Measurements from ENCODE around the gene B4GALNT2. TPM values are rescaled to one million over a fixed set of nuclear protein-coding genes. Genes with fewer than 3 reads are reported as not detected.
"Not testable (repeated sequence)": the region's sequence is repeated elsewhere in the genome, so short reads cannot be mapped to it uniquely, and the experiment has no call there.

The B4GALNT2 gene
- total RNA-seq, 2 donors from 2014 or later = 0.03 TPM; not detected in 1

- intact Hi-C loops (cut with DNase I) = no loop called here
- no peak for ATAC-seq
- no peak for DNase-seq
Measured at GRCh38 chr17:49170216-49170615, 37.6 kb downstream of the B4GALNT2 start.

GRCh38 chr17:49170711-49171110 is 38.1 kb downstream of the B4GALNT2 start:
- intact Hi-C loops (cut with DNase I); ATAC-seq; DNase-seq: not testable (repeated sequence)

- intact Hi-C loops (cut with DNase I); DNase-seq; ATAC-seq: not testable (repeated sequence)
Measured at GRCh38 chr17:49175978-49176377, 43.4 kb downstream of the B4GALNT2 start.

- ATAC-seq = peak; percentile 30 to 63
- intact Hi-C loops (cut with DNase I) = loop anchor here in 1 of 2 donors (10.0 kb wide), 1 partner anchor 114 kb away; no protein-coding TSS in a partner anchor
Measured at GRCh38 chr17:49180303-49180702, 47.7 kb downstream of the B4GALNT2 start.

GRCh38 chr17:49180998-49181635 is 48.5 kb downstream of the B4GALNT2 start:
- DNase-seq (no peak), ATAC-seq (no peak)
- intact Hi-C loops (cut with DNase I) = loop anchor here in 1 of 2 donors (10.0 kb wide), 1 partner anchor 114 kb away; no protein-coding TSS in a partner anchor

More at GRCh38 chr17:49180303-49180702, 47.7 kb downstream of the B4GALNT2 start:
- peak; percentile 68 for DNase-seq

- DNase-seq (no peak), ATAC-seq (no peak)
- intact Hi-C loops (cut with DNase I) = loop anchor here in 1 of 2 donors (10.0 kb wide), 1 partner anchor 111 kb away; no protein-coding TSS in a partner anchor
Measured at GRCh38 chr17:49183341-49183740, 50.8 kb downstream of the B4GALNT2 start.

- intact Hi-C loops (cut with DNase I) = loop anchor here in 1 of 2 donors (10.0 kb wide), 1 partner anchor 111 kb away; no protein-coding TSS in a partner anchor
- ATAC-seq (no peak), DNase-seq (no peak)
Measured at GRCh38 chr17:49183801-49184200, 51.2 kb downstream of the B4GALNT2 start.

GRCh38 chr17:49184522-49184921 is 52.0 kb downstream of the B4GALNT2 start:
- not testable (repeated sequence) for DNase-seq, ATAC-seq
- intact Hi-C loops (cut with DNase I) = loop anchor here in 1 of 2 donors (10.0 kb wide), 1 partner anchor 110 kb away; no protein-coding TSS in a partner anchor

- not testable (repeated sequence) for ATAC-seq, DNase-seq
- intact Hi-C loops (cut with DNase I) = loop anchor here (5.0 to 10.0 kb wide), 2 partner anchors 42 to 109 kb away; no protein-coding TSS in a partner anchor
Measured at GRCh38 chr17:49185381-49185780, 52.8 kb downstream of the B4GALNT2 start.

GRCh38 chr17:49187301-49187700 is 54.7 kb downstream of the B4GALNT2 start:
- ATAC-seq (no peak), DNase-seq (no peak)
- intact Hi-C loops (cut with DNase I) = loop anchor here (5.0 to 10.0 kb wide), 2 partner anchors 40 to 108 kb away; no protein-coding TSS in a partner anchor

- no peak for ATAC-seq
- intact Hi-C loops (cut with DNase I) = loop anchor here in 1 of 2 donors (5.0 kb wide), 1 partner anchor 36 kb away; no protein-coding TSS in a partner anchor
- DNase-seq = no peak
Measured at GRCh38 chr17:49190932-49191331, 58.4 kb downstream of the B4GALNT2 start.

GRCh38 chr17:49191409-49191916 is 58.9 kb downstream of the B4GALNT2 start:
- intact Hi-C loops (cut with DNase I) = loop anchor here in 1 of 2 donors (5.0 kb wide), 1 partner anchor 36 kb away; no protein-coding TSS in a partner anchor
- ATAC-seq = no peak
- DNase-seq = no peak

- peak; percentile 84 to 89 for ATAC-seq
Measured at GRCh38 chr17:49191917-49192741, 59.6 kb downstream of the B4GALNT2 start.

GRCh38 chr17:49193513-49194296 is 61.1 kb downstream of the B4GALNT2 start:
- intact Hi-C loops (cut with DNase I) = loop anchor here in 1 of 2 donors (5.0 kb wide), 1 partner anchor 34 kb away; no protein-coding TSS in a partner anchor
- DNase-seq (peak; percentile 63), ATAC-seq (peak in 1 of 2 donors; percentile 25)

More at GRCh38 chr17:49191917-49192741, 59.6 kb downstream of the B4GALNT2 start:
- intact Hi-C loops (cut with DNase I) = loop anchor here in 1 of 2 donors (5.0 kb wide), 1 partner anchor 35 kb away; no protein-coding TSS in a partner anchor
- DNase-seq = peak; percentile 86

- no peak for ATAC-seq
- DNase-seq = no peak
- intact Hi-C loops (cut with DNase I) = loop anchor here in 1 of 2 donors (5.0 kb wide), 1 partner anchor 33 kb away; no protein-coding TSS in a partner anchor
Measured at GRCh38 chr17:49194297-49194607, 61.7 kb downstream of the B4GALNT2 start.

- DNase-seq = no peak
- intact Hi-C loops (cut with DNase I) = no loop called here
- no peak for ATAC-seq
Measured at GRCh38 chr17:49195751-49196150, 63.2 kb downstream of the B4GALNT2 start.

GRCh38 chr17:49196520-49196919 is 64.0 kb downstream of the B4GALNT2 start:
- DNase-seq (no peak), ATAC-seq (no peak)
- intact Hi-C loops (cut with DNase I) = no loop called here

- no peak for ATAC-seq
- DNase-seq = no peak
- intact Hi-C loops (cut with DNase I) = no loop called here
Measured at GRCh38 chr17:49197346-49197998, 64.9 kb downstream of the B4GALNT2 start.

Data from left cardiac atrium (tissue), 4 donors.